A673 (cell line): ENCODE measurements around the gene SKI. TPM values are rescaled to one million over a fixed set of nuclear protein-coding genes. Genes with fewer than 3 reads are reported as not detected.

ENCODE experiments used
- Bru-seq: library from RNA; stranded (reverse); fragments of 400-500 nt; gene quantifications from one replicate; lab custom pipeline; 2021; lab: Mats Ljungman, UMichigan
- BruChase-seq, 2 experiments: library from RNA; stranded (reverse); fragments of 400-500 nt; gene quantifications; one replicate each; lab custom pipeline; 2021; lab: Mats Ljungman, UMichigan
- BruUV-seq: library from RNA; stranded (reverse); fragments of 400-500 nt; replicated peaks from 2 replicates; lab custom pipeline; 2021; lab: Mats Ljungman, UMichigan
- CTCF ChIA-PET: fragments of 300-600 bp; sonication (Branson Sonifier 250); formaldehyde crosslinking; loops from one replicate; lab custom pipeline; 2022; ENCODE audit warnings: antibody characterized with exemption; lab: Charles Lee
- POLR2A ChIA-PET: fragments of 300-600 bp; sonication (Branson Sonifier 250); formaldehyde crosslinking; loops from one replicate; lab custom pipeline; 2022; ENCODE audit warnings: antibody characterized with exemption; ENCODE audit not compliant: low non-redundant PET; lab: Charles Lee
- DNase-seq: peaks from one replicate; pipeline ENCODE4 v3.0.0-alpha.2; 2015; ENCODE audit warnings: low spot score
- H3K27ac ChIP-seq: fragments of 200-600 bp; sonication (generic); 2 replicates; pipeline ENCODE4 v1.5.1; 2016; ENCODE audit warnings: mixed run types, low read depth, mild to moderate bottlenecking, mixed read lengths, antibody characterized with exemption, low read length; ENCODE audit not compliant: poor library complexity, severe bottlenecking
- H3K27me3 ChIP-seq: fragments of 200-600 bp; sonication (generic); replicated peaks from 2 replicates; pipeline ENCODE4 v1.6.1; 2017; ENCODE audit warnings: mixed run types, low read depth, mild to moderate bottlenecking, mixed read lengths, antibody characterized with exemption, low read length; ENCODE audit not compliant: insufficient read depth, poor library complexity
- H3K36me3 ChIP-seq: fragments of 200-600 bp; sonication (generic); 2 replicates; pipeline ENCODE4 v1.6.1; 2016; ENCODE audit warnings: mixed run types, mild to moderate bottlenecking, mixed read lengths, antibody characterized with exemption, low read length; ENCODE audit not compliant: insufficient read depth, poor library complexity, severe bottlenecking
- H3K4me1 ChIP-seq: fragments of 200-600 bp; sonication (generic); 2 replicates; pipeline ENCODE4 v1.6.1; 2017; ENCODE audit warnings: mixed run types, mild to moderate bottlenecking, mixed read lengths, antibody characterized with exemption, low read length; ENCODE audit not compliant: insufficient read depth, poor library complexity, severe bottlenecking
- H3K4me3 ChIP-seq: fragments of 200-600 bp; sonication (generic); 2 replicates; pipeline ENCODE4 v1.5.1; 2016; ENCODE audit warnings: low read depth, mixed run types, mild to moderate bottlenecking, mixed read lengths, low read length; ENCODE audit not compliant: poor library complexity, severe bottlenecking
- H3K9me3 ChIP-seq: fragments of 200-600 bp; sonication (generic); 2 replicates; pipeline ENCODE4 v1.6.1; 2016; ENCODE audit warnings: mixed run types, low read depth, mild to moderate bottlenecking, mixed read lengths, antibody characterized with exemption, low read length; ENCODE audit not compliant: poor library complexity, severe bottlenecking
- EZH2 ChIP-seq: fragments of 200-600 bp; sonication (generic); IDR thresholded peaks from 2 replicates; pipeline ENCODE4 v1.6.1; 2017; ENCODE audit warnings: borderline replicate concordance, low read depth, mild to moderate bottlenecking, mixed read lengths, antibody characterized with exemption, low read length; ENCODE audit not compliant: poor library complexity, severe bottlenecking
- intact Hi-C: fragments of 100-400 bp; cut with micrococcal nuclease; formaldehyde crosslinking; loops from one replicate; pipeline ENCODE4 v1.10.0; 2022; ENCODE audit not compliant: unreplicated experiment
- long read RNA-seq: library from polyadenylated mRNA; stranded (forward); transcript quantifications from one replicate; pipeline ENCODE4 v2.0.0, GENCODE V29; 2022
- total RNA-seq: library from RNA; stranded (reverse); gene quantifications from 2 replicates; pipeline ENCODE4 v1.2.3, GENCODE V29; 2021
- TF ChIP-seq, protein P1 (sequence below): fragments of 300-800, 200-600 bp; sonication (generic); conservative IDR thresholded peaks from 2 replicates; pipeline ENCODE4 v1.5.1; 2017; ENCODE audit warnings: low read depth, mild to moderate bottlenecking, antibody characterized with exemption, low read length, moderate library complexity, mixed read lengths

Gene SKI
- total RNA-seq (84.9 and 88.1 TPM in 2 replicates), Bru-seq, nascent RNA (percentile 77 among the genes with signal in this experiment), BruChase-seq, experiment 1, labeled RNA remaining after a 2-hour chase (percentile 86 among the genes with signal in this experiment), BruChase-seq, experiment 2, labeled RNA remaining after a 6-hour chase (percentile 95 among the genes with signal in this experiment)
- long read RNA-seq, full-length matches to known transcripts = 2 of 7 reads
- long read RNA-seq, partial matches to known transcripts = 1 of 7 reads
- long read RNA-seq, other reads (novel, unspliced or antisense) = 4 of 7 reads

DNA sequence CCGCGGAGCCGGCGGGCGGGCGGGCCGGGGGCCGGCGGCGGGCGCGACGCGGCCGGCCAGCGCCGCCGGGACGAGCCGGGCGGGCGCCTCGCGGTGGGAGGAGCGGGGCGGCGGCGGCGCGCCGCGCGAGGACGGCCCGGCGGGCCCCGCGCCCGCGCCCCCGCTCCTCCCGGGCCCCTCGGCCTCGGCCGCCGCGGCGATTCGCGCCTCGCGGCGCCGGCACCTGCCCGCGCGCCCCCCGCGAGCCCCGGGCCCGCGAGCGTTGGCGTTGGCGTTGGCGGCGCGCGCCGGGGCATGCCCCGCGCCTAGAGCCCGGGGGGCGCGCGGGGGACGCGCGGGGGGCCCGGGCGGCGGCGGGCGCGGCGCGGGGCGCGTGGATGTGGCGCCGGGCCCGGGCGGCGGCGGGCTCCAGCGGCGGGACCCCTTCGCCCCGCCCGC lies at the start of gene SKI:
SKI (plus strand) TSS at position 163 of the 438 bp plus-strand sequence. CDS start 448 bp downstream, outside the sequence.
- Histone ChIP-seq H3K27ac (peak within 1 kb of the TSS; percentile 95), H3K4me3 (peak within 1 kb of the TSS; percentile 71), H3K4me1 (peaks cover 28% of the 10 kb centered on the region), H3K27me3 (no peaks in the 10 kb centered on the region), H3K9me3 (no peaks in the 10 kb centered on the region), H3K36me3 (no peaks in the 10 kb centered on the region)
- BruUV-seq = no TSS peak
- DNase-seq = no peak
- TF ChIP-seq, protein P1, sequence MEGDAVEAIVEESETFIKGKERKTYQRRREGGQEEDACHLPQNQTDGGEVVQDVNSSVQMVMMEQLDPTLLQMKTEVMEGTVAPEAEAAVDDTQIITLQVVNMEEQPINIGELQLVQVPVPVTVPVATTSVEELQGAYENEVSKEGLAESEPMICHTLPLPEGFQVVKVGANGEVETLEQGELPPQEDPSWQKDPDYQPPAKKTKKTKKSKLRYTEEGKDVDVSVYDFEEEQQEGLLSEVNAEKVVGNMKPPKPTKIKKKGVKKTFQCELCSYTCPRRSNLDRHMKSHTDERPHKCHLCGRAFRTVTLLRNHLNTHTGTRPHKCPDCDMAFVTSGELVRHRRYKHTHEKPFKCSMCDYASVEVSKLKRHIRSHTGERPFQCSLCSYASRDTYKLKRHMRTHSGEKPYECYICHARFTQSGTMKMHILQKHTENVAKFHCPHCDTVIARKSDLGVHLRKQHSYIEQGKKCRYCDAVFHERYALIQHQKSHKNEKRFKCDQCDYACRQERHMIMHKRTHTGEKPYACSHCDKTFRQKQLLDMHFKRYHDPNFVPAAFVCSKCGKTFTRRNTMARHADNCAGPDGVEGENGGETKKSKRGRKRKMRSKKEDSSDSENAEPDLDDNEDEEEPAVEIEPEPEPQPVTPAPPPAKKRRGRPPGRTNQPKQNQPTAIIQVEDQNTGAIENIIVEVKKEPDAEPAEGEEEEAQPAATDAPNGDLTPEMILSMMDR = no peak
- TF ChIP-seq EZH2 = no peak
- ChIA-PET POLR2A (no interaction called here), CTCF (no interaction called here)
- intact Hi-C loops = no loop called here

DNA sequence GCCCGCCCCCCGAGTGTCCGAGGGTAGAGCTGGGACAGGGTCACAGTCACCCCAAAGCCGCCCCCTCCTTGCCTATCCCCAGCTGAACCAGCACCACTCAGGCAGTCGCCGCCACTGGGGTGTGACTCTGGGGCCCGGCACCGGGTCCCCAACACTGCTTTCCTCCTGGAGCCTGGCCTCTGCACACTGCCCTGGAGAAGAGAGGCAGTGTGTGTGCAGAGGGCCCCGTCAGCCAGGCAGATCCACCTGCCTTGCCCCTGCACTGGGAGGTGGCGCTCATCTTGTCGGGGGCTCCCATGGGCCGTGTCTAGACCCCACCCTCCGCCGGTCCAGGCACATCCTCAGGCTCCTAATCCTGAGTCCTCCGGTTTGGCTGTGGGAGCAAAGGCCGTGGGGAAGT lies 49.2 kb upstream of the SKI start:
- TF ChIP-seq EZH2 = no peak
- TF ChIP-seq, protein P1 = no peak
- Histone ChIP-seq H3K4me1 (no peaks in the 10 kb centered on the region), H3K36me3 (no peaks in the 10 kb centered on the region), H3K27me3 (no peaks in the 10 kb centered on the region), H3K9me3 (no peaks in the 10 kb centered on the region), H3K4me3 (no peak overlapping the region), H3K27ac (no peak overlapping the region)
- intact Hi-C loops = no loop called here
- ChIA-PET CTCF (no interaction called here), POLR2A (no interaction called here)
- no TSS peak for BruUV-seq
- no peak for DNase-seq

DNA sequence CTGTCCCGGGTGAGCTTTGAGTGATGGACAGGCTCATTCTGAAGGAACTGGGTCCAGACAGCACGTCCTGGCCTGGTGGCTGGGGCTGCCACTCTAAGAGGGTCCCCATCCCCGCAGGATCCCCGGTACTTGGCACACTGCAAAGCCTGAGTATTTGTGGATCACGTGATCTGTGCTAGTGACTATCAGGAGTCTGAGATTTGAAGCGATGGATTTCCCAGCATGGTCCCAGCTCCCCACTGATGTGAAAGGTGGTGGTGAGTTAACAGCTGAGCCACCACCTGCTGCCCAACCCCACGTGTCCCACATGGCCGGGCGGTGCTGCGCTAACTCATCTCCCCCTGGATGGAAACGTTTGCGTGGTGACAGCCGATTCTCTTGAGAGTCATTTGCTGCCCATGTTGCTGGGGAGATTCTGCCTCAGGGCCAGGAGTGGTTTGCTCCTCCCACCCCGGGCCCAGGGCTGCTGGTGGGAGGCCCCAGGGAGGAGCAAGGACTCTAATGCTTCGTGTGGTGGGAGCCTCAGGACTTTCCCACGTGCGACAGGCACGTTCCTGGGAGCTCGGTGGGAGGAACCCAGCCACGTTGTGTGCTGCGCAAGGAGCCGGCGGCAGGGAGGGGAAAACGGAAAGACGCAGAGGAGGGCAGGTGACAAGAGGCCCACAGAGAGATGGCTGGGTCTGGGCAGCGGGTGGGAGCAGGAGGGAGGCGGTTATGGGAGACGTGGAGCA lies 48.7 kb upstream of the SKI start:
- no peaks in the 10 kb centered on the region for H3K36me3 ChIP-seq
- ChIA-PET CTCF (no interaction called here), POLR2A (no interaction called here)
- intact Hi-C loops = no loop called here
- no peaks in the 10 kb centered on the region for H3K9me3 ChIP-seq
- no peak overlapping the region for H3K4me3 ChIP-seq
- no peaks in the 10 kb centered on the region for H3K4me1 ChIP-seq
- BruUV-seq = no TSS peak
- peak; percentile 50 for DNase-seq
- TF ChIP-seq EZH2 = no peak
- TF ChIP-seq, protein P1 = no peak
- H3K27ac ChIP-seq = no peak overlapping the region
- H3K27me3 ChIP-seq = no peaks in the 10 kb centered on the region
